ENCODE measurements around the gene FUT6. TPM values are rescaled to one million over a fixed set of nuclear protein-coding genes. Genes with fewer than 3 reads are reported as not detected.
"Not testable (repeated sequence)": the region's sequence is repeated elsewhere in the genome, so short reads cannot be mapped to it uniquely, and the experiment has no call there.

FUT6 gene
- total RNA-seq (2014; rRNA removed; shearing (Covaris generic); ENCODE audit: low replicate concordance) = not detected in 2 replicates

DNA sequence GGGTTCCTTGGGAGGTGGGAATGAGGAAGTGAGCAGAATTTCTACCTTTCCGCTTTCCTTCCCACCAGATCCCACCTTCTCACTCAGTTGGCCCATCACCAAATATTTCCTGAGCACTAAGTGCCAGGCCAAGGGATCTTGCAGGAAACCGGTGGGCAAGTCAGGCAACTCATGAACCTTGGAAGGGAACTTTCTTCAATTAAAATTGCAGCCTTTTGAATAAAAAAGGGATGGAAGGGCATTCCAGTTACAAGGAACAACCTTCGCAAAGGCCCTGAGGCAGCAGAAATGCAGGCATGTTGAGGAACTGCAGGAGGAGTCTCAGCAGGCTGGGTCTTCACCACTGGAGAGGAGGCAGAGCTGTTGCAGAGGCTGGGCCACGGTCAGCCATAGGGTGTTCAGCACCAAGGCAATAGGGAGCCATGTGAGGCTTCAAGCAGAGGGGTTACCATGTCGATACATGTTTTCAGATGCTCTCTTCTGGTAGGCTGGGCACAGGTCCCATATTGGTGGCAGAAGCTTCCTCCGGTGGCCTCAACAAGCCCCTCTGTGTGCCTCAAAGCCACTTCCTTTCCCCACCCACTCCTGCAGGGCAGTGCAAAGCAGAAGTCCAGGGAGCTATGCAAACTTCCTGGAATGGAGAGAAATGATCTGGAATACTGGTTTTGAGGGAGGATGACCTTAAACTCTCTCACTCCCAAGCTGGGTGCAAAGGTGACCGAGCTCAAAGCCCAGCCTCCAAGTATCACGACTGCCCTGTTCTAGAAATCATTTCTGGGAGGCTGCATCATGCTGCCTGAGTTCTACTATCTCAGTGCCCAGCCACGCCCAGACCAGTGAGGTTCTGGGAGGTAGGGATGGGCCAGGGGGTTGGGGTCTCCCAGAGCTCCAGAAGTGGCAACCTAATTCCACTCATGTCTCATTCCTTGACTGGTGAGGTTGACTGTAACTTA is at the start of gene FUT6:
FUT6 (minus strand) TSS at position 638 of the 953 bp plus-strand sequence. CDS start 7,135 bp downstream, outside the sequence.
- no peak for DNase-seq (ENCODE audit: low read depth)
- in situ Hi-C loops (cut with HindIII; ENCODE audit: low pct_unique_long_range_greater_than_20kb, low sequenced_read_pairs) = no loop called here

- in situ Hi-C loops (cut with HindIII; ENCODE audit: low pct_unique_long_range_greater_than_20kb, low sequenced_read_pairs); DNase-seq (ENCODE audit: low read depth): not testable (repeated sequence)
Measured at GRCh38 chr19:5884065-5884811, 44.7 kb upstream of the FUT6 start.

- DNase-seq (ENCODE audit: low read depth); in situ Hi-C loops (cut with HindIII; ENCODE audit: low pct_unique_long_range_greater_than_20kb, low sequenced_read_pairs): not testable (repeated sequence)
Measured at GRCh38 chr19:5883157-5883873, 43.8 kb upstream of the FUT6 start.

GRCh38 chr19:5882421-5882968 is 43.0 kb upstream of the FUT6 start:
- DNase-seq (ENCODE audit: low read depth) = no peak
- in situ Hi-C loops (cut with HindIII; ENCODE audit: low pct_unique_long_range_greater_than_20kb, low sequenced_read_pairs) = no loop called here

GRCh38 chr19:5881543-5882299 is 42.2 kb upstream of the FUT6 start:
- DNase-seq (ENCODE audit: low read depth) = no peak
- in situ Hi-C loops (cut with HindIII; ENCODE audit: low pct_unique_long_range_greater_than_20kb, low sequenced_read_pairs) = no loop called here

GRCh38 chr19:5880604-5881078 is 41.1 kb upstream of the FUT6 start:
- in situ Hi-C loops (cut with HindIII; ENCODE audit: low pct_unique_long_range_greater_than_20kb, low sequenced_read_pairs) = no loop called here
- DNase-seq (ENCODE audit: low read depth) = no peak

- no peak for DNase-seq (ENCODE audit: low read depth)
- in situ Hi-C loops (cut with HindIII; ENCODE audit: low pct_unique_long_range_greater_than_20kb, low sequenced_read_pairs) = no loop called here
Measured at GRCh38 chr19:5880196-5880595, 40.7 kb upstream of the FUT6 start.

- DNase-seq (ENCODE audit: low read depth) = no peak
- in situ Hi-C loops (cut with HindIII; ENCODE audit: low pct_unique_long_range_greater_than_20kb, low sequenced_read_pairs) = no loop called here
Measured at GRCh38 chr19:5877882-5878281, 38.4 kb upstream of the FUT6 start.

- in situ Hi-C loops (cut with HindIII; ENCODE audit: low pct_unique_long_range_greater_than_20kb, low sequenced_read_pairs) = no loop called here
- no peak for DNase-seq (ENCODE audit: low read depth)
Measured at GRCh38 chr19:5877427-5877826, 37.9 kb upstream of the FUT6 start.

DNA sequence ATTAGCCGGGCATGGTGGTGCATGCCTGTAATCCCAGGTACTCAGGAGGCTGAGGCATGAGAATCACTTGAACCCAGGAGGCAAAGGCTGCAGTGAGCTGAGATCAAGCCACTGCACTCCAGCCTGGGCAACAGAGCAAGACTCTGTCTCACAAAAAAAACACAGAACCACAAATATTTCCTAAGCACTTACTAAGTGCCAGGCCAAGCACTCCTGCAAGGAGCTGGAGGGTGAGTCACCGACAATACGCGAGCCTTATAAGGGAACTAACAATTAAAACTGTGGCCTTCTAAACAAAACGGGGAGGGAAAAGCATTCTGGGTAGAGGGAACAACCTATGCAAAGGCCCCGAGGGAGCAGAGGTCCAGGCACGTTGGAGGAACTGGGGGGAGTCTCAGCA is 35.0 kb upstream of the FUT6 start:
- peak; percentile 27 for DNase-seq (ENCODE audit: low read depth)
- in situ Hi-C loops (cut with HindIII; ENCODE audit: low pct_unique_long_range_greater_than_20kb, low sequenced_read_pairs) = not testable (repeated sequence)

GRCh38 chr19:5873617-5874199 is 34.2 kb upstream of the FUT6 start:
- DNase-seq (ENCODE audit: low read depth) = no peak
- in situ Hi-C loops (cut with HindIII; ENCODE audit: low pct_unique_long_range_greater_than_20kb, low sequenced_read_pairs) = no loop called here

- DNase-seq (ENCODE audit: low read depth) = no peak
- in situ Hi-C loops (cut with HindIII; ENCODE audit: low pct_unique_long_range_greater_than_20kb, low sequenced_read_pairs) = no loop called here
Measured at GRCh38 chr19:5870986-5871394, 31.5 kb upstream of the FUT6 start.

- no peak for DNase-seq (ENCODE audit: low read depth)
- in situ Hi-C loops (cut with HindIII; ENCODE audit: low pct_unique_long_range_greater_than_20kb, low sequenced_read_pairs) = no loop called here
Measured at GRCh38 chr19:5867201-5868136, 28.0 kb upstream of the FUT6 start.

- in situ Hi-C loops (cut with HindIII; ENCODE audit: low pct_unique_long_range_greater_than_20kb, low sequenced_read_pairs) = no loop called here
- no peak for DNase-seq (ENCODE audit: low read depth)
Measured at GRCh38 chr19:5865772-5866171, 26.3 kb upstream of the FUT6 start.

DNA sequence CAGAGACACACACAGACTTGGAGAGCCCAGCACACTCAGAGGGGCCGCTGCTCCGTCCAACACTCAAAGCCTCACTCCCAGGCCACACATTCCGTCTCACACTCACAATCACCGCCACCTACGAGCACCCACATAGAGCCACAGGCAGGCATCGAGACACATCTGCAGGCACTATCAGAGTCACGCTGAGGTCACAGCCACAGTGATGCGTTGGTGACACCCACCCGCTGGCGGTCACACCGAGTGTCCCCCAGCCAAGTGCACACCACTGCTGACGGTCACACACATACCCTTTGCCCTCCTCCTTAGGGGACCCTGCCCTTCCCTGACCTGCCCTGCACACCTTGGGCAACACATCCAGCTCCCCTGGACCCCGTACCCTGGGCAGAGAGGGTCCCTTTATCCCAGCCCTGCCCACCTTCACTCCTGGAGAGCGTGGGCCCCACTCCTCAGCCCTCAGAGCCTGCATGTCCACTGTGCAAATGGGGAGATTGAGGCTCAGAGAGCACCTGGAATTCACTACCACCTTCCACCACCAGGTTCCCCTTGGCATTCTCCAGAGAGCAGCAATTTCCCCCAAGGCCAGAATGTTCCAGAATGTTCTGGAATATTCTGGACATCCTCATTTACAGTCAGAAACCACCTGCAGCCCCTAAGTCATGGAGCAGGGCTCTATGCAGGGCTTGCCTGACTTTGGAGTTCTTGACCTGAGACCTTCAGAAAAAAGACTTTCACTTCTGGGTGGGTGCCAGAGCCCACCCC is 25.4 kb upstream of the FUT6 start:
- no peak for DNase-seq (ENCODE audit: low read depth)

More for the DNA sequence above, 25.4 kb upstream of the FUT6 start:
- in situ Hi-C loops (cut with HindIII; ENCODE audit: low pct_unique_long_range_greater_than_20kb, low sequenced_read_pairs) = no loop called here
